Choroid plexus epithelial cell (primary cell): ENCODE results near the gene VWA7.
"Not testable (repeated sequence)": the region's sequence is repeated elsewhere in the genome, so short reads cannot be mapped to it uniquely, and the experiment has no call there.

Experiments
- DNase-seq: peaks from one replicate; pipeline ENCODE4 v3.0.0-alpha.2; 2010; ENCODE audit warnings: low read depth
- H3K4me3 ChIP-seq: 2 replicates; pipeline ENCODE4 v1.5.1; 2011; ENCODE audit warnings: low read depth, mild to moderate bottlenecking, control low read depth, low read length, moderate library complexity
- CTCF ChIP-seq: conservative IDR thresholded peaks from 2 replicates; pipeline ENCODE4 v1.5.1; 2011; ENCODE audit warnings: low read depth, mild to moderate bottlenecking, control low read depth, inconsistent platforms, low read length, moderate library complexity

The VWA7 gene

GRCh38 chr6:31806470-31807272, 29.5 kb upstream of the VWA7 start, which contains the start of gene LSM2:
Gene LSM2, minus strand, starts transcription at chr6:31806966. Its CDS starts 209 bp downstream, at chr6:31806757.
- peak within 1 kb of the TSS; percentile 85 for H3K4me3 ChIP-seq
- peak; percentile 1 for TF ChIP-seq CTCF
- peak; percentile 98 for DNase-seq

- peak overlapping the region; percentile 85 for H3K4me3 ChIP-seq
- DNase-seq: no peak
- TF ChIP-seq CTCF: no peak
These were observed 28.9 kb upstream of the VWA7 start for GRCh38 chr6:31805939-31806469.

GRCh38 chr6:31801031-31801927, 24.2 kb upstream of the VWA7 start:
- DNase-seq, H3K4me3 ChIP-seq: not testable (repeated sequence)

- H3K4me3 ChIP-seq: no peak overlapping the region
- TF ChIP-seq CTCF: no peak
- DNase-seq: no peak
These were observed 22.7 kb upstream of the VWA7 start for GRCh38 chr6:31799781-31800180.

- H3K4me3 ChIP-seq: no peak overlapping the region
- DNase-seq: no peak
- no peak for TF ChIP-seq CTCF
These were observed 20.5 kb upstream of the VWA7 start for GRCh38 chr6:31797588-31797987.

- TF ChIP-seq CTCF: no peak
- no peak for DNase-seq
- no peak overlapping the region for H3K4me3 ChIP-seq
These were observed 19.9 kb upstream of the VWA7 start for GRCh38 chr6:31796993-31797385.

- peak; percentile 64 for TF ChIP-seq CTCF
- peak within 1 kb of the TSS; percentile 72 for H3K4me3 ChIP-seq
- peak; percentile 91 for DNase-seq
These were observed 18.6 kb upstream of the VWA7 start, which contains the start of gene VARS1 for GRCh38 chr6:31795616-31796298. Gene VARS1, minus strand, starts transcription at chr6:31795752. Its CDS starts 535 bp downstream, at chr6:31795217.
